ENCODE data around the gene CIB4. TPM values are rescaled to one million over a fixed set of nuclear protein-coding genes. Genes with fewer than 3 reads are reported as not detected.

CIB4 gene
- total RNA-seq, 1 experiment from 2014 or later, result not detected

GRCh38 chr2:26640331-26640745 lies 828 bp downstream of the CIB4 start:
- Histone ChIP-seq H3K9me3 (ENCODE audit: insufficient read depth, low read depth) (no peaks in the 10 kb centered on the region), H3K4me1 (replicated peaks; ENCODE audit: insufficient read depth) (peaks cover 35% of the 10 kb centered on the region), H3K27ac (peak overlapping the region; percentile 51), H3K9me2 (ENCODE audit: insufficient read depth) (no peaks in the 10 kb centered on the region), H3F3A (ENCODE audit: insufficient read depth, low read depth) (peaks cover 10% of the 10 kb centered on the region; the same call in 1 of the 2 replicates), H3K4me3 (no peak overlapping the region), H4K20me1 (ENCODE audit: insufficient read depth) (no peaks in the 10 kb centered on the region), H2AFZ (no peak overlapping the region), H3K79me2 (ENCODE audit: low read depth) (no peaks in the 10 kb centered on the region), H3K27me3 (ENCODE audit: insufficient read depth, low read depth) (no peaks in the 10 kb centered on the region), H3K4me2 (peak overlapping the region; percentile 47), H3K36me3 (ENCODE audit: low read depth) (no peaks in the 10 kb centered on the region)
- no peak for TF ChIP-seq CTCF (conservative IDR thresholded peaks at IDR 0.05)
- no peak for TF ChIP-seq EZH2 (IDR thresholded peaks at IDR 0.05; ENCODE audit: low read depth)
- ChIA-PET POLR2A (ENCODE audit: unreplicated experiment) (interaction anchor here (0.6 kb wide), 2 partner anchors 9 to 46 kb away, joined by 3 read pairs; no protein-coding TSS in a partner anchor), CTCF (interaction anchor here (1.7 kb wide), 1 partner anchor 34 kb away, joined by 9 read pairs; no protein-coding TSS in a partner anchor)
- BruUV-seq (replicated peaks), result no TSS peak
- intact Hi-C loops (cut with micrococcal nuclease; ENCODE audit: unreplicated experiment), result loop anchor here (2.0 kb wide), 1 partner anchor 80 kb away; no protein-coding TSS in a partner anchor
- peak; percentile 85 to 90 for DNase-seq

DNA sequence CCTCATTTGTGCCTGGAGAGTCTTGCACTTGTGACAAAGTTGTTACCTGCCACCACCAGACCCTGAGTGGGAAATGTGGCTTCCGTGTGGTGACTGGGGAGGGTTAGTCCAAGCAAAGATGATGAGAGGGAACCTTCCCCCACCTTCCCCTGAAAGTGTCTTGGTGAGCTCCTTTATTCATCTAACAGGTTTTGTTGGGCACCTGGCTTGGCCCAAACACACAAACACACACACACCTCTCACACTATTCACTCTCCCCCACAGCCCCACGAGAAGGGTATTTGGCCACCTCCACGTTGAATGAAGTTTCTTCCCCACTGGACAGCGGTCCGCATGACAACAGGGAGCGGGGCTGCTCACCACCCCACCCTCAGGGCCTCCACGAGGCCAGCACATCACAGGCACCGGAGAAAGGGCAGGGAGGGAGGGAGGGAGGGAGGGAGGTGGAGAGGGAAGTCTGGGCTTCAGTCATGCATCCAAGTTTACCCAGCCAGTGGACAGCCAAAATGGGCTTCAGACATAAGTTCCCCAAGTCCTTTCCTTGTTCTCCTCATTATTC lies 1.4 kb downstream of the CIB4 start:
- no peak for DNase-seq
- H3K9me2 ChIP-seq (ENCODE audit: insufficient read depth), result no peaks in the 10 kb centered on the region
- H3K4me1 ChIP-seq (replicated peaks; ENCODE audit: insufficient read depth), result peaks cover 35% of the 10 kb centered on the region
- H2AFZ ChIP-seq, result no peak overlapping the region
- no peak overlapping the region for H3K4me3 ChIP-seq
- no peak overlapping the region for H3K27ac ChIP-seq
- no peaks in the 10 kb centered on the region for H4K20me1 ChIP-seq (ENCODE audit: insufficient read depth)
- H3K36me3 ChIP-seq (ENCODE audit: low read depth), result no peaks in the 10 kb centered on the region
- H3K27me3 ChIP-seq (ENCODE audit: insufficient read depth, low read depth), result no peaks in the 10 kb centered on the region
- ChIA-PET POLR2A (ENCODE audit: unreplicated experiment) (interaction anchor here (0.6 kb wide), 1 partner anchor 47 kb away, joined by 3 read pairs; no protein-coding TSS in a partner anchor), CTCF (interaction anchor here (1.7 kb wide), 1 partner anchor 33 kb away, joined by 9 read pairs; no protein-coding TSS in a partner anchor)
- no peaks in the 10 kb centered on the region for H3K79me2 ChIP-seq (ENCODE audit: low read depth)
- intact Hi-C loops (cut with micrococcal nuclease; ENCODE audit: unreplicated experiment), result loop anchor here (2.0 kb wide), 1 partner anchor 81 kb away; no protein-coding TSS in a partner anchor
- H3K4me2 ChIP-seq, result peak overlapping the region; percentile 47
- TF ChIP-seq EZH2 (IDR thresholded peaks at IDR 0.05; ENCODE audit: low read depth) (no peak), CTCF (conservative IDR thresholded peaks at IDR 0.05) (no peak)
- no peaks in the 10 kb centered on the region for H3K9me3 ChIP-seq (ENCODE audit: insufficient read depth, low read depth)
- no TSS peak for BruUV-seq (replicated peaks)
- peaks cover 10% of the 10 kb centered on the region; the same call in 1 of the 2 replicates for H3F3A ChIP-seq (ENCODE audit: insufficient read depth, low read depth)

GRCh38 chr2:26637811-26638310 lies 3.3 kb downstream of the CIB4 start:
- Histone ChIP-seq H3F3A (ENCODE audit: insufficient read depth, low read depth) (peaks cover 10% of the 10 kb centered on the region; the same call in 1 of the 2 replicates), H3K27ac (no peak overlapping the region), H4K20me1 (ENCODE audit: insufficient read depth) (no peaks in the 10 kb centered on the region), H2AFZ (no peak overlapping the region), H3K79me2 (ENCODE audit: low read depth) (no peaks in the 10 kb centered on the region), H3K27me3 (ENCODE audit: insufficient read depth, low read depth) (no peaks in the 10 kb centered on the region), H3K4me1 (replicated peaks; ENCODE audit: insufficient read depth) (peaks cover 43% of the 10 kb centered on the region), H3K36me3 (ENCODE audit: low read depth) (no peaks in the 10 kb centered on the region), H3K9me3 (ENCODE audit: insufficient read depth, low read depth) (no peaks in the 10 kb centered on the region), H3K9me2 (ENCODE audit: insufficient read depth) (no peaks in the 10 kb centered on the region), H3K4me3 (no peak overlapping the region), H3K4me2 (peak overlapping the region; percentile 9; the same call in 1 of the 2 replicates)
- no peak for TF ChIP-seq EZH2 (IDR thresholded peaks at IDR 0.05; ENCODE audit: low read depth)
- TF ChIP-seq CTCF (conservative IDR thresholded peaks at IDR 0.05), result no peak
- CTCF ChIA-PET, result no interaction called here
- intact Hi-C loops (cut with micrococcal nuclease; ENCODE audit: unreplicated experiment), result no loop called here
- POLR2A ChIA-PET (ENCODE audit: unreplicated experiment), result interaction anchor here (0.7 kb wide), 1 partner anchor 13 kb away, joined by 3 read pairs; no protein-coding TSS in a partner anchor
- BruUV-seq (replicated peaks), result no TSS peak
- no peak for DNase-seq

Data from PC-9 (cell line).